ENCODE data around the gene SFMBT2.

SFMBT2 gene

DNA sequence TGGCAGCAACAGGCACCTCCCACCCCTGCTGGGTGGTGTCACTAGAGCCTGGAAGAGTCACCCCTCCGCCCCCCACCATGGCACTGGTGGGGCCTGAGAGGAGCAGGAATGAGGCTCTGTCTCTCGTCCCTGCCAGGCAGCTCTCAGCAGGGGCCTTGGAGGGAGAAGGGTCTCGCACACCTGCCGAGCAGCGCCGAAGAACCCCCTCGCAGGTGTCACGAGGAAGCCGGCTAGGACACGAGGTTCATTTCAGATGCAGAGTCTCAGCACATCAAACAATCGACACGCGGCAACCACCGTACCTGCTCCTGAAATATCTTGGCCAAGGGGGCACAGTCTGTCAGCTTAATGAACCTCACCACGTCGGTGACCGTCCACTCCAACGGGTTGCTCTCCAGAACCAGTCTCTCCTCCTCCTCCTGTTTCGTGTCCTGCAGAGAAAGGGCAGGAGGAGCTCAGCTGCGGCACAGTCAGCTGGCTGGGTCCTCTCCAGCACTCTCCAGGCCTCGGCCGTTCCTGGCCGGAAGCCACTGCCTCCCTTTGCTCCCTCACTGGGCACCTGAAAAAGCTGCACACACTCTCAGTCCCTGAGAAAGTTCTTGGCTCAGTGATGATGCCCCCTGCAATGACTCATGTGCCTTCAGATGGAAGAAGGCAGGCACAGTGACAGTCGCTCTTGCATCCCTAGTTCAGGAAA is 240.1 kb downstream of the SFMBT2 start:
- no peak for DNase-seq

DNA sequence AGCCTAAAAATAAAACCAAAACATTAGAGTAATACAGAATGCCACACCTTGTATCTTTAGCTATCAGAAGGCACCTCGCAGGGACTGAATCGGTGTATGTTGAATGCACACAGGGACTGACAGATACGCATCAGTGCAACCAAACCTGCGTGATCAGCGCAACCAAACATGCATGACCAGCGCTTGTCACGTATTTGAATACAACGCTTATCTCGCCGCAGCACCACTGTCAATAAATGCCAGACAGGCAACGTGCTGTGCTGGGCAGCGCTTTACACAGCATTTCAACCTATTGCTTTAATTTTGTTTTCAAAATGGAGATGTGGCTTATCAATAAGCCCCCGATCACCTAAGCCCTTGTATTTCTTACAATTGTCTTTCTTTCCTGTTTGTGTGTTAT is 242.4 kb downstream of the SFMBT2 start:
- DNase-seq, result no peak

DNA sequence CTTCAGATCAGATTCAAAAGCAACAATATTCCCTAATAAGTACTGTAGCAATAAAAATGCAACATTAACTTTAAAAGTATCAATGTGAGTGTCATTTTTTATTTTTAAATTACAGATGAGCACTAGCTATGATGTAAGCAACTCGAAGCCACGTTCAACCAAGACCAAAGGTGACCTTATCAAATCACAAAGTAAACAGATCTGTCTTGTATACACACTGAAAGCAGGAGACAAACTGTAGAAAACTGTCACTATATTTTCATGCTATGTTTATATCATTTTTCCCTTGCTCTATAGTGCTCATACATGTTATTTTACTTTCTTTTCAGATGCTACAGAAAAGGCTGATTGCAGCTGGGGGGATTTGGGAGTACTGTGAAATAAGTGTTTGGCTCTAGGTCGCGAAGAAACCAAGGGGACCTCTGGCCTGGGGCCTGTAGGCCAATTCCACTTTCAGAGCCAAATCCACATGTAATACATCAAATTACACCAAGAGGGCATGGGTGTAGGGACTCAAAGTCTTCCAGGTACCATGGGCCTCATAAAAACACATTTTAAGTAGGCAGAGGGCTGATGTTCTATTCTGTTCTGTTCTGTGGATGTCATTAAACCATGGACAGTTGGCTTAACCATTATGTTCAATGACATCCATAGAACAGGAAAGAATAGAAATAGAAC is 245.2 kb downstream of the SFMBT2 start:
- no peak for DNase-seq

DNA sequence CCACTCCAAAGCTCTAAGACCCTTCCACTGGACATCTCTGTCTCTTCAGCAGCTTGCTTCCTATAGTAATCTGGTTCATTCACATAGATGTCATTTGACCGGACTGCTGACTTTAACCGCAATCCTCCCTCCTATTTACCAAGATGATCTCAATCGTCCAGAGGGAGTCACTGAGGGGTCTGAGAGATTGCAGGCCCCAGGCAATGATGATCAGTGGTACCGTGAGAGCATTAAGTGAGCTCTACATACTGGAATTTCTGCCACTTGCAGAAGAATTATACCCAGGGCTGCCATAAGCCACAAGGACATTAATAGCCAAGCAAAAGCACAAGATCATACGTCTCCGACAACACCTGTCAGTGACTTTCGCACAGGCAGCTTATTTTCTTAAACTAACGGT is 245.9 kb downstream of the SFMBT2 start:
- no peak for DNase-seq

DNA sequence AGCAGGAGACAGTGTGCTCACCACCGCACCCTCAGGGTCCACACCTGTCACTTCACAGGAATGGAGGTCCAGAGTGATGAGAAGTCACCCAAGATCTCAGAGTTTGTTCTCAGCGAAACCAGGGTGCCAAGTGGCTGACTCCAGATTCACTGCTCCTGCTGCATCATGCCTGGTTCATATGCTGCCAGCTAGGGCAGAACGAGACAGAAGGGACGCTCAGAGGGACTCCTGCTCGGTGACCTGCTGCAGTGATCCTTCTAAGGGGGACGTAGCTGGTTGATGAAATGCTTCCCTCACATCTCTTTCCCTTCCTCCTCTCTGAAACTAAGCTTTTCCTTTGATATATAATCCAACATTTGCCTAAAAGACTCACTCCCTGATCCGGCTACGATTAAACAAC is 248.5 kb downstream of the SFMBT2 start:
- DNase-seq, result no peak

DNA sequence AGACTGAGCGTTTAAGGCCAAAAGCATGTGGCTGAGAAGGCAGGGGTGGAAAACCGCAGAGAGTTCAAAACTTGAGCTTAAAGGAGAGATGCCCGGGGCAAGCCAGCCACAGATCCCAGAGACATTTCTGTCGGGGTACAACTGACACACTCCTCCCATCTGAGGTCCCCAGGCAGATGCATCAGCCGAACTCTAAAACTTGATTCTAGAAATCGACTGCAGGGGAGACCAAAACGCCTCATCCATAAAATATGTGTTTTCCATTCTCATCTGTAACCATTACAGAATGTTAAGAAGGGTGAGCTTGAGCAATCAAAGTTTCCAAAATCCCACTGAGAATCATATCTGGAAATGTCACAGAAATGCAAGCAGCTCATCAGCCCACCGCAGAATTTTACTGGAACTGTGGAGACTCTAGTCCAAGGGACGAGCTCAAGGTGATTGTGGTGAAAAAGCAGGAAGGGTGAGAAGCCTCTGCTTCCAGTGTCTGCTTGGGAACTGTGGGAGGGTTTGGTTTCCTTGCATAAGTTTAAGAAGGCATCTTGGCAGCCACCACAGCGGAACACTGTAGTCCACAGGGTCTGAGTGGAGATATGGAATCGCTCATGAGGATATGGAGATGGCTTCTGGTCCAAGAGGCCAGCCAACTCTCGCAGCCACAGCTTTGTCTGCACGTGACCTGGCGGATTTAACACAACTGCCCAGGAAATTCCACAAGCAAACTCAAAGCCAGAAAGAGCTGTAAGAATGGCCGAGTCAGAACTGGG is 249.2 kb downstream of the SFMBT2 start:
- DNase-seq, result no peak

DNA sequence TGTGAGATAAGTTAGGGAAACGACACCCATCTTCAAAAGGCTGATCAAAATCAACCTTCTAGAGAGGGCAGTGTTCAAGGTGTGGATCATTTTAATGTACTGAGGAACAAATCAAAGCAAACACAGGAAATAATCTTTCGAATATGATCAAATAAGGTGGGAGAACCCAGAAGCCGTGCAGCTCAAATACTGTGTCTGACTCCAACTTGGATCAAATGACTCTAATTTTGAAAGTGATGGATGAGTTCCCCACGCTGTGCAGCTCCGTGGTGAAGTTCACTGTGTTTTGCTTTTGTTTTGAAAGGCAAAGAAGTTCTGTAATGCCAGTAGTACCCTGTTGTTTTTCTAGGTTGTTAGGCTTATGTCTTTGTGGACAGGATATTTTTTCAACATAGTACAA is 250.9 kb downstream of the SFMBT2 start:
- DNase-seq, result no peak

DNA sequence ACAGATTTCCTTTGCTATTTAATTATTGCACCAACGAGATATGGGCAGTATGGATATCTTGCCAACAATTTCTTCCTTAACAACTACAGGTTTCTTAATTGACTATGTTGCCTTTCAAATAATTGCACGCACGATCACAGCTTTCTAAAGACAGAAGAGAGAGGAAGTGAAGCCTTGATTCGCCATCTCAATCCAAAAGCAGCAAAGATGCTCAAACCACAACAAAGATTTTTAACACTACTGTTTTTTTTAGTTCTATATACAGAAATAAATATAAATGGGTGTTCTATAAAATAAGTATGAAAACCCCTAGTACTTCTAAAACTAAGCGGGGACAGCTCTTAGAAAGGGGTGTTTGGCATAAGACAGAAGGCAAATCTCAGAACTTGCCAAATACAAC is 251.3 kb downstream of the SFMBT2 start:
- DNase-seq, result no peak

DNA sequence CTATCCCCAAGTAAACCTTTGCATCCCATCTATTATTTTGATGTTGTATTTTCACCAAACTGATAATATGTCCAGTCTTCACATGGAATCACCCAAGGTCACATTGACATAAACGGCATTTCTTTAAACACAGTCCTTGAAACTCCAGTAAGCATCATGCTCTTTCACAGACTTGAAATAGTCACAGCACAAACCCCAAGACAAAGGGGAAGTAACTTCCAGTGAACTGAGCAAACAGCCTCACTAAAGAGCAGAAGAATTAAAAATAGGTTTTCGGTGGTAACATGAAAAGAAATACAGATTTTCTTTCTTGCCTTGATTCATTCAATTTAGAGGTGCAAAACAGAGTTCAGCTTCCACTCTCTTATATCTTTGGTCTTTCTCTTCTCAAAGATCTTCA is 253.7 kb downstream of the SFMBT2 start:
- no peak for DNase-seq

DNA sequence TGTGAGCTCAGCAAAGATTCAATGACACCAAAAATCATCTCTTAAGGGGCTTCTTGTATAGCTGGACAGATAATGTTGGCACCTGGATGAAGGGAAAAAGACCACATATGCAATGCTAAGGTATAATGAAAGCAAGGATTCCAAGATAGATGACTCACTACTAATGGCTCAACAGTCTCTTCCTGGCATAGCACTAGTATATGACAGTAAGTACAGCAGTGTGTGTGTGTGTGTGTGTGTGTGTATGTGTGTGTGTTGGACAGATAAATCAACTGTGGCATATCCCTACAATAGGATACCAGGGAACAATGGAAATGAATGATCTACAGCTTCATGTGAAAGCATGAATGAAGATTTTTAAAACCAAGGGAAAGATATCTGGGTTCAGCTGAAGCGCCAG is 257.1 kb downstream of the SFMBT2 start:
- DNase-seq, result no peak

DNA sequence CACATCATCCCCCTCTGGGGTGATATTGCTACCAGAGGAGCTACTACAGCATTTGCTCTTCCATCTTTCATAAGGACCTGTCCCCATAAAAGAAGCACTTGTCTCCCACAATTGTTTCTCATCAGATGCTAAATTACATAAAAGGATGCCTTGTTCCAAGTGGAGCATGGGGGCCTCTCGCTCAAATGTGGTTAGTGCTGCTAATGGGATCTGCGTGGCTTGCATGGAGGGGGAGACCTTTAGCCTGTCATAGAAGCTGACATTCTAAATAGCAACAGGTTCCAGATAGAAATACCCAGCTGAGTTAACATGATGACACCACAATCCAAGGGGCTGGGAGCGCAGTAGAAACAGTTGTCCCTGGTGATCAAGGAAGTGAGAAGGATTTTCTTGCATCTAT is 257.9 kb downstream of the SFMBT2 start:
- no peak for DNase-seq

DNA sequence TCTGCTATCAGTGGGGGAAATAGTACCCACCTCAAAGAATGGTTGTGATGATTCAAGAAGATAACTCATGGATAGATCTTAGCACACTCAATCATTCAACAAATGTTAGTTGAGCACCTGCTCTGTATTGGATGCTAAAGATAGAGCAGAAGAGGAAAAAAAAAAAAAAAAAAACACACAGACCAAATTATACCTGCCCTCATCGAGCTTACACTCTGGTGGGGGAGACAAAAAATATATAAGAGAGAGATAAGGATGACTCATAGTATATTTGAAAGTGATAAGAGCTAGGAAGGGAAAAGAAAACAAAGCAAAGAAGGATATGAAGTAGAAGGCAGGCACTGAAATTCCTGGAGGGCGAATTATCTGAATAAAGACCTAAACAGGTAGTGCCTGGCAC is 258.5 kb downstream of the SFMBT2 start:
- no peak for DNase-seq

DNA sequence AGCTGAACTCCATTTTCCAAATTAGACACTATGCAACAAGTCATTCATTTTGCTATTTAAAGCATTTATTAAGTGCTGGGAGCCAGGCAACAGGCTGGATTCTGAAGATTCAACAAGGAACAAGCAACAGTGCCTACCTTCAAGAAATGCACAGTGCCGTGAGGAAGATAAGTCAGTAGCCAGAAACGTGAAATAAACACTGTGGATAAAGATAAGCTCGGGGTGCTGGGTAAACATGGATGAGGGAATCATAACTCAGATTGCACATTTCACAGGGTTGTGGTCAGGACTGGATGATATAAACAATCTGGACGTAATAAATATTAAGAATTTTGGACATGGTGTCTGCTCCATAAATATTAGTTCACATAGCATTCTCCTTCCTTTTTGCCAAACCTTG is 259.3 kb downstream of the SFMBT2 start:
- no peak for DNase-seq

DNA sequence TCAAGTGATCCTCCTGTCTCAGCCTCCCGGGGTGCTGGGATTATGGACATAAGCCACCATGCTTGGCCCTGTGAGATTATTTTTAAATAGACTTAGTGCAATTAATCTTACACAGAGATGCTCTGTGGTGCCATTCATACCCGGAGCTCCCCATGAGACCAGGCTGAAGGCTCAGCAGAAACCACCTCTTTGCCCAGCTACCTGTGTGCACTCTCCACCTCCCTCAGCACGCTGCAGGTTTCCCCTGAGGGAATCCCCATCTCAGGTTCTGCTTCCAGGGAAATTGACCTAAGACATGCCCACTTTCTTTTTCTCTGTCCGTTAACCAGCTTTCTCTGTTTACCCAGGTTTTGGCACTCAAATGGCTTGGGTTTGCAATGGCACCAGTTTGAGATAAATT is 260.5 kb downstream of the SFMBT2 start:
- DNase-seq, result no peak

DNA sequence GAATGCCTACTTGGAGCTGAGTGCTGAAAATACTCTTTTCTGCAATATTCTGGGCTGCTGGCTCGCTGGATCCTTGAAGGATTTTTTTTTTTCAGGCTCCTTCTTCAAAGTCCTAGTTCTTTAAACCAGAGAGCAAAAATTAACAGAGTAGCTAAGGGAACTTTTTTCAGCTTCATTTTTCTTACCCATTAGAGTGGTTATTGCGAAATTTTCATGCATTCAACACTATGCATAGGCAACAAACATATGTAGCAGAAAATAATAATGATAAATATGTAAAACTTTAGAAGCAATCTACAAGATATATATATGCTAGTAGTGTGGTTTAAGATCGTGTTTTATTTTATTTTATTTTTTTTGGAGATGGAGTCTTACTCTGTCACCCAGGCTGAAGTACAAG is 264.6 kb downstream of the SFMBT2 start:
- DNase-seq, result no peak

DNA sequence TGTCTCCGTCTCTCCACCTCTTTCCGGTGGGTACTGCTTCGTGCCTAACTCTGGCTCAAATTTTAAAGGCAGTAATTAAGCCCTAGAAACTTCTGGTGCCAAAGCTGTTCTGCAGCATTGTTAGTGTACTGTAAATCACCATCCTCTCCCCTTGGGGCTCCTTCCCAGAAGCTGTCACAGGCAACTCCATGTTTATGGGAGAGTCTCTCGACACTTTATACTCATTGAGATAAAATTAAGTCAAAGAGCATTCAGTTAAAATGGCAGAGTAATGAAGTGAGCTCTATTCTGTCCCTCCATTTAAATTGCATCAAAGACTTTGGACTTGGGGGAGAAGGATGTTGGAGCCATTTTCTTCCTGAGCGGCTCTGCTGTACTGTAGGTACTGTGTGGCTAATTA is 274.8 kb downstream of the SFMBT2 start:
- DNase-seq, result no peak

DNA sequence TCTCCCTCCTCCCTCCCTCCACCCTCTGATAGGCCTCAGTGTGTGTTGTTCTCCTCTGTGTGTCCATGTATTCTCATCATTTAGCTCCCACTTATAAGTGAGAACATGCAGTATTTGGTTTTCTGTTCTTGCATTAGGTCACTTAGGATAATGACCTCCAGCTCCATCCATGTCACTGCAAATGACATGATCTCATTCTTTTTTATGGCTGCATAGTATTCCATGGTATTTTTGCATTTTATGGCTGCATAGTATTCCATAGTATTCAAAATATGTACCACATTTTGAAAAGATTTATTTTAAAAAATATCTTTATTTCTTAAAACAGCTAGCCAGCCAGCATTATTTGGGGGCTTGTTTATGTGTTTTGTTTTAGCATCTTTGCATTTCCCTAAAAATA is 275.6 kb downstream of the SFMBT2 start:
- DNase-seq, result no peak

DNA sequence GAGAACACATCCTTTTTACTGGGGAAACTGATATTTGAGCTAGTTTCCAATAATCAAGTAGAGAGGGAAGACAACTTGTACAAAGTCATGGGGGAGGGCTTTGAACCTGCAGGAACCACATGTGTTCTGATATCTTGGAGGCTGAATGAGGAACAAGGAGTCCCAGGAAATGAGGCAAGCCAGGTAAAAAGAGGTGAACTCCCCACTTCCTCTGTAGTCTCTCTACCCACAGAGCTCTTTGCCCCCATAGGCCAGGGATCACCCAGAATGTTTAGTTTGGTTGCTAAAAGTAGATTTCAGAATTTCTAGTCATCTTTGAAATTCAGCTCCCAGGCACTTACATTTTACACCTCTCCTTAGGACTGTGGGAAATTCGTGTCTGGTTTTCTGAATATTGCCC is 276.4 kb downstream of the SFMBT2 start:
- no peak for DNase-seq

DNA sequence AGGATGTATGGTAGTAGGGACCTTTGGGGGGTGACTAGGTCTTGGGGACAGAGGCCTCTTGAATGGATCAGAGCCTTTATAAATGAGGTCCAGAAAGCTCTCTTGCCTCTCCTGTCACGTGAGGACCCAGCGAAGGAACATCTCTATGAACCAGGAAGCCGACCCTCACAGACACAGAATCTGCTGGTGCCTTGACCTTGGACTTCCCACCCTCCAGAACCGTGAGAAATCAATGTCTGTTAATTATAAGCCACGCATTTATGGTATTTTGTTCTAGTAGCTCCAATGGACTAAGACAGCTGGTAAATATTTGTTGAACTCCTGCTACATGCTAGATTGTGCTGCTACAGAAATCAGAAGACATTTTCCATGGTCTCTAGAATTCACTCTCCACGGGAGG is 276.9 kb downstream of the SFMBT2 start:
- no peak for DNase-seq

DNA sequence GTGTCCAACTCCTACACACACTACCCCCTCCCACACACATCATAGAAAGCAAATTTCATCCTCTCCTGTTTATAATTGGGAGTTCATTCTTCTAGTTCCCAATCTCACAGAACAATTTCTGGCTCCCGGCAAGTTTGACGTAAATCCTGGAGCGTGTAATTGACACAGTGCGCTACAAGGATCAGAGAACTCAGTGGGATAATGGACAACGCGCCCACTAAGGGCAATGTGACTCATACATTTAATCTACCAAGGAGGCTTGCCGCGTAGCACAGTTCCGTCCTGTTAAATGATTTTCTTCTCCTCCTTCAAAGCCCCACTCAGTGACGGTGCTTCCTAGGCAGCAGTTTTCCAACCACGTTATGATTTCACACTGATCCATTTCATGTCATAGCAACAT is 277.6 kb downstream of the SFMBT2 start:
- DNase-seq, result no peak

DNA sequence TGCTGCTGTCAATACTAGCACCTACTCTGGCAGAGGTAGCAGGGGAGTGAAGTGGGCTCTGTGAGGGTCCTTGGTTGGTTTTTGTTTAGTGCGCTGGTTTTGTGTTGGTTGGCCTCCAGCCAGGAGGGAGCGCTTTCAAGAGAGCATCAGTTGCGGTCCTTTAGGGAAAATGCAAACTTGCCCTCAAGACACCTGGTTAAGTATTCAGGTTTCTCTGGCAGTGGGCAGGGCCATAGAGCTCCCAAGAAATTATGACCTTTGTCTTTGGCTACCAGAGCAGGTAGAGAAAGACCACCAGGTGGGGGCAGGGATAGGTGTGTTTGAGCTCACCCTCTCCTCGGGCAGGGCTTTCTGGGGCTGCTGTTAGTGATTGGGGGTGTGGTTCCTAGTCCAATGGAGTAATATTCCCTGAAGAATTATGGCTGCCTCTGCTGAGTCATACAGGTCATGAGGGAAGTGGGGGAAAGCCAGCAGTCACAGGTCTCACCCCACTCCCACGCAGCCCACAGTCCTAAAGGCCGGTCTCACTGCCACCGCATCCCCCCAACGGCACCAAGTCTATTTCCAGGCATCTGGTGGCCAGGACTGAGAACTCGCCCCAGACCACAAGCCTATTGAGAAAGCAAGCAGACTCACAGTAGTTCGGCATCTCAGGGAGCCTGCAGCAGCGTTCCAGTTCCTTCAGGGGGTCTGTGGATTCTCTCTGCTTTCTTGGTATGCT is 280.5 kb downstream of the SFMBT2 start:
- DNase-seq, result no peak

DNA sequence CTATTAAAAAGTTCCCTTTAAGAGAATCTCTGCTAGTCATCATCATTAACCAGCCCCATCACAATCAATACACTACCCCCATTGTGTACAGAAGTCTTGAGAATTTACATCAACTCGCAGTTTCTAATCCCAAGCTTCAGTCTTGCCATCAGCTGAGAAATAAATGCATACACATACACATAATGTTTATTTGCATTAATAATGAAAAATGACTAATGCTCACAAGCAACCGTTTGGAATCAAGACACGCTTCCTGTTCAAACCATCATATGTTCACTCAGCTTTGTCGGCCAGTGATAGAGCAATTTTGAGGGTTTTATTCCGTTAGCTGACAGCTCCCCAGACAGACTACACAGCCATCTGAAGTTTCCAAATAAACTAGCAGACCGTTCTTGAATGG is 287.1 kb downstream of the SFMBT2 start:
- DNase-seq, result no peak

DNA sequence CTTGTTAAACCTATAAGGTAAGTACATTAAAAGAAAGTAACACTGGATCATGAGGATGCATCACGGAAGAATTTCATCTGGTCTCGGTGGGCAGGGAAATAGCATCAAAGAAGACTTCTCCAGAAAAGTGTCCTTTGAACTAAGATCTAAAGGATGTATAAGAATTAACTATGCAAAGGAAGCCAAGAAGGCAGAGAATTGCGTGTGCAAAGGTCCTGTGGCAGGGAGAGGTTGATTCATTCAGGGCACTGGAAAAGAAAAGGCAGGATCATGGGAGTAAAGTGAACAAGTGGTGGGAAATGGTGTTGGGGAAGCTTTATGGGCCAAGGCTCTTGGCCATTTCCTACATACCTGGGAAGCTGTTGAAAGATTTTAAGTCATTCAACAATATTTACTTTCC is 288.3 kb downstream of the SFMBT2 start:
- DNase-seq, result no peak
